Measurements from ENCODE around the gene FSIP1.

FSIP1 gene

DNA sequence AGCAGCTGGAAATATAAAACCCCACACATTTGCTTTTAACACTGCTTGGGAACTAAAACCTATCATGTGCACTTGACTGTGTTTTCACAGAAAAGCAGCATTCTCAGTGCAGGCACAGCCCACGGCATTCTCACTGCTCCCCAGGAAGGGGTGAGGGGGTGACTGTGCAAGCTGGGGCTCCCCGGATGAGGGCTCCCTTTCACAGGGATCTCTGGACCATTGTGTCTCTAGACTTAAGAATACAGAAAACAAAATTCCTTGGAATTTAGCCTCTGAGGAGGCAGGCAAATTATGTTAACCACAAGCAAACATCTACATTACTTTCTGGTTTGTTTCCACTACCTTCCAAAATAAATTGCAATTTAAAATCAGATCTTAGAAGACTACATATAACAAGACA, 100.3 kb downstream of the FSIP1 start:
- no peak overlapping the region for H3K4me3 ChIP-seq (ENCODE audit: low read depth, low read length)
- no peak for DNase-seq (ENCODE audit: low read depth)
- in situ Hi-C loops (cut with HindIII; ENCODE audit: low sequenced_read_pairs), result no loop called here
- TF ChIP-seq, protein P1, sequence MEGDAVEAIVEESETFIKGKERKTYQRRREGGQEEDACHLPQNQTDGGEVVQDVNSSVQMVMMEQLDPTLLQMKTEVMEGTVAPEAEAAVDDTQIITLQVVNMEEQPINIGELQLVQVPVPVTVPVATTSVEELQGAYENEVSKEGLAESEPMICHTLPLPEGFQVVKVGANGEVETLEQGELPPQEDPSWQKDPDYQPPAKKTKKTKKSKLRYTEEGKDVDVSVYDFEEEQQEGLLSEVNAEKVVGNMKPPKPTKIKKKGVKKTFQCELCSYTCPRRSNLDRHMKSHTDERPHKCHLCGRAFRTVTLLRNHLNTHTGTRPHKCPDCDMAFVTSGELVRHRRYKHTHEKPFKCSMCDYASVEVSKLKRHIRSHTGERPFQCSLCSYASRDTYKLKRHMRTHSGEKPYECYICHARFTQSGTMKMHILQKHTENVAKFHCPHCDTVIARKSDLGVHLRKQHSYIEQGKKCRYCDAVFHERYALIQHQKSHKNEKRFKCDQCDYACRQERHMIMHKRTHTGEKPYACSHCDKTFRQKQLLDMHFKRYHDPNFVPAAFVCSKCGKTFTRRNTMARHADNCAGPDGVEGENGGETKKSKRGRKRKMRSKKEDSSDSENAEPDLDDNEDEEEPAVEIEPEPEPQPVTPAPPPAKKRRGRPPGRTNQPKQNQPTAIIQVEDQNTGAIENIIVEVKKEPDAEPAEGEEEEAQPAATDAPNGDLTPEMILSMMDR (IDR thresholded peaks at IDR 0.05; ENCODE audit: low read depth, low read length, missing control alignments), result no peak

DNA sequence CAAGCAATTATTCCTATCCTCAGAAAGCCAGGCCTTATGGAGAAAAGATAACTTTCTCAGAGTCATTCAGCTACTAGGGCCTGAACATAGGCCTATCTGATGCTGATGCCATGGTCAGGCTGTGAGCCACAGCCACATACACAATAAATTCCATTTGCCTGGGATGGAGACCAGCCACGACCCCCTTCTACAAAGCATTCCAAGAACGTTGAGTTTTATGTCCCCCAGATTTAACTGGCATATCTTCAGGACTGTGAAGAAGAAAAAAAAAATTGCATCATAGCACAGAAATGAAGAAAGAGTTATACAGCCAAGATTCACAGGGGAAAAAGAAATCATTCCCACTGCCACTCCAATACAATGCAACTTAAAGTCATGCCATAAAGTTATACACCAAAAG, 101.8 kb downstream of the FSIP1 start:
- TF ChIP-seq, protein P1 (IDR thresholded peaks at IDR 0.05; ENCODE audit: low read depth, low read length, missing control alignments), result no peak
- in situ Hi-C loops (cut with HindIII; ENCODE audit: low sequenced_read_pairs), result no loop called here
- H3K4me3 ChIP-seq (ENCODE audit: low read depth, low read length), result no peak overlapping the region
- no peak for DNase-seq (ENCODE audit: low read depth)

DNA sequence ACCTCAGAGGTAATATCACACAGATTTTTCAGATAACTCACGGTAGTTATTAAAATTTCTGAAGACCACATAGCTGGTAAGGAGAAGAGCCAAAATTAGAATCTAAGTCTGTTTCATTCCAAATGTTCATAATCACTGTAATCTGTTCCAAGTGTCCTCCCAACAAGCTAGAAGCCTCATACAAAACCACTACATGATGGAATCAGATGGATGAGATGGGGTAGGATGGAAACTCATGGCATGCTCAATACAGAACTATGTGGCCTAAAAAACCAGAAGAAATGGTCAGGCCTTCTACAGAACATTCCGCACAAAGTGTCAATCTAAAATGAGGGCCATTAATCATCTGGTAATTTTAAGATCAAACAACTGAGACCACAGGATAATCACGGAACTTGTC, 110.0 kb downstream of the FSIP1 start:
- in situ Hi-C loops (cut with HindIII; ENCODE audit: low sequenced_read_pairs), result no loop called here
- TF ChIP-seq, protein P1 (IDR thresholded peaks at IDR 0.05; ENCODE audit: low read depth, low read length, missing control alignments), result no peak
- no peak overlapping the region for H3K4me3 ChIP-seq (ENCODE audit: low read depth, low read length)
- DNase-seq (ENCODE audit: low read depth), result no peak

DNA sequence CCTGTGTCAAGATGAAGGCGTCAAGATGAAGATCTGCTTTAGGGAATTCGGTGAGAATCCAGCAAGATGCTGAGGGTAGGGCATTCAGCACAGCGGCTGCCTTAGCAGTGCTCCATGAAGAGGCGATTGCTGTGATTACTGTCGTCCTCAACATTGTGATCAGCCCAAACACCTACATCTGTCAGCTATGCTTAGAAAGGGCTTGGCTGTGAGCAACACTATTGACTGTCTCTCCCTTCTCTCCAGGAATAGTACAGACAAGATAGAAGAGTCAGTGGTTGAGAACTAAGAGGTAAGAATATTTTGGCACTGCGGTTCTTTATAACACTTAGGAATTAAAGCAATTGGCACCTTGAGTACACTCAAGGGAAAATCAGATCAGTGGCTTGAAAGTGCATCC, 110.5 kb downstream of the FSIP1 start:
- TF ChIP-seq, protein P1 (IDR thresholded peaks at IDR 0.05; ENCODE audit: low read depth, low read length, missing control alignments), result no peak
- in situ Hi-C loops (cut with HindIII; ENCODE audit: low sequenced_read_pairs), result no loop called here
- no peak overlapping the region for H3K4me3 ChIP-seq (ENCODE audit: low read depth, low read length)
- DNase-seq (ENCODE audit: low read depth), result no peak

GRCh38 chr15:39670687-39671086, 112.0 kb downstream of the FSIP1 start:
- no peak for DNase-seq (ENCODE audit: low read depth)
- TF ChIP-seq, protein P1 (IDR thresholded peaks at IDR 0.05; ENCODE audit: low read depth, low read length, missing control alignments), result no peak
- in situ Hi-C loops (cut with HindIII; ENCODE audit: low sequenced_read_pairs), result no loop called here
- H3K4me3 ChIP-seq (ENCODE audit: low read depth, low read length), result no peak overlapping the region

- in situ Hi-C loops (cut with HindIII; ENCODE audit: low sequenced_read_pairs), result loop anchor here (5.0 kb wide), 1 partner anchor 37 kb away; no protein-coding TSS in a partner anchor
- H3K4me3 ChIP-seq (ENCODE audit: low read depth, low read length), result no peak overlapping the region
- TF ChIP-seq, protein P1 (IDR thresholded peaks at IDR 0.05; ENCODE audit: low read depth, low read length, missing control alignments), result no peak
- DNase-seq (ENCODE audit: low read depth), result no peak
Observed at GRCh38 chr15:39669661-39670060, 113.0 kb downstream of the FSIP1 start.

- DNase-seq (ENCODE audit: low read depth), result no peak
- TF ChIP-seq, protein P1 (IDR thresholded peaks at IDR 0.05; ENCODE audit: low read depth, low read length, missing control alignments), result no peak
- no peak overlapping the region for H3K4me3 ChIP-seq (ENCODE audit: low read depth, low read length)
- in situ Hi-C loops (cut with HindIII; ENCODE audit: low sequenced_read_pairs), result loop anchor here (5.0 kb wide), 1 partner anchor 37 kb away; no protein-coding TSS in a partner anchor
Observed at GRCh38 chr15:39669241-39669640, 113.4 kb downstream of the FSIP1 start.
